Raji (cell line): ENCODE data around the gene FRZB.

Experiments used
- POLR2A ChIP-seq: IDR thresholded peaks from 2 replicates; pipeline ENCODE4 v1.6.1; 2011; ENCODE audit warnings: low read depth, low read length, control low read depth; ENCODE audit not compliant: insufficient read depth

The FRZB gene

DNA sequence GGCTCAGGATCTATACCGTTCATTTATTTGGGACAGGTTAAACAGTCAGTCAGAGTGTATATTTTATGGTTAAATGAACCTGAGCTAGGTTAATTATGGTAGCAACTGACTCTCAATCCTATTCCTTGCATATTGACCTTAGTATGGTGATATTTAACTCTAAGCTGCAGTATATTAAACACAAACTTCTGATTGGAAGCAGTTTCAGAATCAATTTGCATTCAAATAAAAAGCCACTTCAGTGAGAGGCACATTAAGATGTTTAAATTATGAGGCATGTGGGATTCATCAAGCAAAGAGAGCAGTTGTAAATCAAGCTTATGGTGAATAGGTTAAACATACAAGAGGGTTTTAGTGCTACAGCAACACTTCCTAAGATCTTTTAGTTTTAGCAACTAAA lies 40.4 kb downstream of the FRZB start:
- TF ChIP-seq POLR2A, result no peak

DNA sequence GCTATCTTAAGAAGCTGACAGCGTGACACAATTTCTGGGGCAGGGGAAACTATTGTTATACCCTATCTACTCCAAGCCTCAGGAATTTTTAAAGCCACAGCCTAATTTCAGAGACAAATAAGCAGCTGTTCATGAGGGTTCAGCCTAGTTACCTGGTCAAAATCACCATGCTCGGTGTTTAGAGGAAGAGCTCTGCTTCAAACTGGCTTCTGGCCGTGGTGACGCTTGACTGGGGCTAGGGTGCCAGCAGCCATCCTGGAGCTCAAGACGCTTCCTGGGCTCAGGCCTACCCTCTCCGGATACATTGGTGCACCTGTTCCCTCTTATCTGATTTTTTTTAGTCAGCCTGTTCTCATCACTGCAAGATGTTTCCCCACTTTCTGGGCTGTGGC lies 41.7 kb downstream of the FRZB start:
- no peak for TF ChIP-seq POLR2A

- TF ChIP-seq POLR2A, result no peak
These were observed 42.2 kb downstream of the FRZB start for GRCh38 chr2:182824056-182824766.

- no peak for TF ChIP-seq POLR2A
These were observed 43.7 kb downstream of the FRZB start for GRCh38 chr2:182822733-182823132.

GRCh38 chr2:182821182-182821581 lies 45.3 kb downstream of the FRZB start:
- no peak for TF ChIP-seq POLR2A

- no peak for TF ChIP-seq POLR2A
These were observed 47.0 kb downstream of the FRZB start for GRCh38 chr2:182819412-182819811.

DNA sequence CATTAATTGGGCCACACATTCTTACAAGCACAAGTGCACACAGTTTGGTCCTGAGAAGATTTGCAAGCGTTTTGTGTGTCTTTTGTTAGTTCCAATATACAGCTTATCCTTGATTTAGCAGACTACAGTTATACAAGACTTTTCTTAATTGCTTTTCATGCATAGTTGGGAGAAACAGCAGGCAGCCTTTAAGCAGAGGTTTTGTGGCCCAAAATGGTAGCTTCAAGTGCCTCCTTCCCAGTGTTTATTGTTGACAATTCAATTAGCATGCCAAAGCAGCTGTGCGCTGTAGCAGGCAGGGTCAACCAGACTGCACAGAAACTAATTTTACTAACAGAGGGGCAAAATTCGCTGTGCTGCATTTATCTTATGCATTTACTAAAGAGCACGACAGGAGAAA lies 47.5 kb downstream of the FRZB start:
- TF ChIP-seq POLR2A, result no peak

- TF ChIP-seq POLR2A, result no peak
These were observed 47.9 kb downstream of the FRZB start for GRCh38 chr2:182818501-182818900.

DNA sequence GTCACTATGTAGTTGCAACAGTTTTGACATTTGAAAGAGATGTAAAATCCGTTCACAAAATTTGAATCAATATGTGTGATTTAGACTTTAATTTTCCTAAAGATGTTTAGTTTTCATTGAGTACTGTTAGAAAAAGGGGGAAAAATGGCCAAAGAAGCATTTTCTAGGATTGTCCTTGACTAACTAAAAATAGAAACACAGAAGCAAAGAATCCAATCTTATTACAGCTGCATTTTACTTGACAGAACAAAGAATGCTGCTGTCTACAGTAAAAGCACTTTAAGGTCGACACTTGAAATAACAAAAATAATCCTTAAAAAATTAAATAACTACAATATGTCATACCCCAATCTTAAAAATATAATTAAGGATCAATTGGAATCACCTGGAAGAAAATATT lies 48.9 kb downstream of the FRZB start:
- no peak for TF ChIP-seq POLR2A

DNA sequence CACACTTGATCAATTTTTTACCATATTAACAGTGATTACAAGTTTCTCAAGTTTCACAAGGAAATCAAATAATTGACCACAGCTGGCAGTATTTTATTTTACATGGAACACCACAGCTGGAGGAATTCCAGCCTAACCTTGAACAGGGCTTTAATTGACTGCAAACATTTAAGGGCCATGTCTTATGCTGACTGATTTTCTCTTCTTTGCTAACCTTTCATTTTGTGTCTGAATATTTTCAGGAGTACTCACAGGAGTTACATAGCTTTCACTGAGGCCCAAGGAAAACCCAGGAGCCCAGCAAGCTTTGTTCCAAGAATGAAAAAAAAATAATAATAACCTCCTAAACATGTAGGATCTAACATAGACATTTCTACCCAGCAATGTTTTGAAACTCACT lies 49.6 kb downstream of the FRZB start:
- TF ChIP-seq POLR2A, result no peak

DNA sequence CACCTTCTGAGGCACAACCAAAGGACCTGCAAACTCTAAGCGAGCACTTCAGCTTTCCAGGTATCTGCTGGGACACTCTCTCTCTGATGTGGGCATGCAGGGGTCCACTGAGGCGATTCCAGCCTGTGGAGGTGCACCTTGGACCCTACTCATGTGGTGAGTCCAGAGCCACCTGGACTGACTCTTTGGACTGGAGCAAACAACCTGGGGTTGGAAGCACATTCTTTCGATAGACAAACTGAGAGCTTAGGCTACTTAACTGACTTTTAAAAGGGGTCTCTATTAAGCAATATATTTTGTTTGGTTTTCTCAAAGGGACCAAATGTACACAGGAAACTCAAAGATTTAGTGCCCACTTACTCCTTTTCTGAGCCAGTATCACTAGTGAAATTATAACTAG lies 51.6 kb downstream of the FRZB start:
- TF ChIP-seq POLR2A, result no peak

DNA sequence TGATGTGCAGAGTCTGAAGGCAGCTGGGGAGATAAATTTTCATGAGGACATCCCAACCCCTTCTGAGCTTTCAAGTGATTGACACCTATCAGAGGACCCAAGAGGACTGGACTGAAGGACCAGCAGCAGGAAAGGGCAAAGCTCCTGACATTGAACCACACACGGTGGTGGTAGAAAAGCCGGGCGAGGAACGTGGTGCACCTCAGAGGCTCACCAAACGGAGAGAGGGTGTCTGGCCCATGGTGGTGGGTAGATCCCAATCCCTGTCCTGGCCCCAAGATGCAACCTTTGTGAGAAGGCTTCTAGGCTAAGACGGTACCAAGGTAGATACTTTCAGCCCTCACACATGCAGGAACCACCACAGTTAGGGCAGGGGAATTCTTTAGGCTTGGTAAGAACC lies 52.1 kb downstream of the FRZB start:
- TF ChIP-seq POLR2A, result no peak

DNA sequence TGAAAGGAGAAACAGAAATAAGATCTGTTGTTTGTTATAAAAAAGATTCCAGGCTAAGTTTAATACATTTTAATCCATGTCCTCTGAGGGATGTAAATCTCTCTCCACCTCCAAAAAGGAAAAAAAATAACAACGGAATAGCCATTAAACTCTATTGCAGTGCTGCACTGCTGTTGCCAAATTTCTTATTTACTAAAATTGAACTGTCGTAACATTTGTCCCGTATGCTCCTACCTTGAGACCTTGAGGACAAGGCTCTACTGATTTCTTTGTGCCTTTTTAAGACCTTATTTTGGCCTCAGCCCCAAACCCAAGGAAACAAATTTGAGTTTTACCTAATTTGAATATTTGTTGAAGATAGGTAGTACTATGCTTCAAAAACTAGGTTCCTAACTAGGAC lies 56.4 kb downstream of the FRZB start:
- TF ChIP-seq POLR2A, result no peak

DNA sequence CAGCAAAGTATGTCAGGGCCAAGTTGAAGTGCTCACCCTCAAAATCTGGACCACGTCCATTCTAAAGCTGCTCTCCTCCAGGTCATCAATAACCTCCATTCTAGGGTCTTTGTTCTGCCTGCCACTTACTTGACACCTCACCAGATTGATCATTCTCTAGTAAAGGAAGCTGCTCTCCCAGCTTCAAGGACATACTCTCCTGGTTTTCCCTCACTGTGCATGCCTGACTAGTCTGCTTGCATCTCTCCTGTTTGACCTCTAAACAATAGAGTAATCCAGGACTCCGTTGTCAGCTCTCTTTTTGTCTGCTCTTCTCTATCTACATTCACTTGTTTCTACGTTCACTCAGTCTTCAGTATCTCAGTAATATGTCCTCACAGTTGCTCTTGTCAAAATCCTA lies 59.1 kb downstream of the FRZB start:
- no peak for TF ChIP-seq POLR2A

- TF ChIP-seq POLR2A, result no peak
These were observed 62.3 kb downstream of the FRZB start for GRCh38 chr2:182804128-182804527.

DNA sequence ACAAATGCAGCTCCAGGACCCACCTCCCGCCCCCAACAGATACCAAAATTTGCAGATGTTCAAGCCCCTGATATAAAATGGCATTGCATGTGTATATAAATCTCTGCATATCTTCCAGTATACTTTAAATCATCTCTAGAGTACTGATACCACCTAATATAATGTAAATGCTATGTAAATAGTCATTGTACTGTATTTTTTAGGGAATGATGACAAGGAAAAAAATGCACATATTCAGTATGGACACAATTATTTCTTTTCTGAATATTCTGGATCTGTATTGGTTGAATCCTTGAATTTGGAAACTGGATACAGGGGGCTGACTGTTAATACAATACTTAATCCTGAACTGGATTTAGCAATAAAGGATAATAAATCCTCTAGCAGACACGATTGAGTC lies 67.7 kb downstream of the FRZB start:
- TF ChIP-seq POLR2A, result no peak

DNA sequence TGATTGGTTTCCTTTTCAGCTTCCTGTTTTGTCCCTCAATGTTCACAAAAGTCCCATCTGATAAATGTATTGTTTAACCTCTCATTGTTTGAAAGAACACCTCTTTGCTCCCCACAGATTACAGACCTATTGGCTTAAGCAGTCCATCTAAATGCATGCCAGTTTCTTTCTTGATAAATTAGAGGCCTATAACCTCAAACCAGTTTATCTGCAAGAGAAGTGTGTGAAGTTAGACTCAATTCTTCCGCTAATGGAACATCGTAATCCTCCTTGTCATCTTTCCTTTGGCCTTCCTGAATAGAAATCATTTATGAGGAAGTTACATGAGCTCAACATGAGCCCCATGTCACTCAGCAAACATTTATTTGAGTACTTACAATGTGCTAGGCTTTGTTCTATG lies 74.0 kb downstream of the FRZB start:
- no peak for TF ChIP-seq POLR2A

DNA sequence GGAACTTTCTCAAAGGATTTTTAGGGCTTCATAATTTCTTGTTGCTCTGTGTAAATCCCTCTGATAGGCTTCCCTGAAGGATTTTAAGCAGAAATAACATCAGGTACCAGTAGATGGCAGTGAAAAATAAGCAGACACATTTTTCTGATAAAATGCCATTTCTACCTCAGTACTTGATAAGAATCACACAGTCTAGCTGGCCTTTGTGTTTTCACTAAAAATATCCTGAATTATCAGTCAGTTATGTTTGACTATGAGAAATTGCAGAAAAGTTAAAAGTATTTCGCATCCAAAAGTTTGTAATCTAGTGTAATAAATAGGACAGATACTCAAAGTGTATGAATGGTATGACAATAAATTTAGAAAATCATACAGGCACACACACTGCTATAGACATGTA lies 81.7 kb downstream of the FRZB start:
- no peak for TF ChIP-seq POLR2A

DNA sequence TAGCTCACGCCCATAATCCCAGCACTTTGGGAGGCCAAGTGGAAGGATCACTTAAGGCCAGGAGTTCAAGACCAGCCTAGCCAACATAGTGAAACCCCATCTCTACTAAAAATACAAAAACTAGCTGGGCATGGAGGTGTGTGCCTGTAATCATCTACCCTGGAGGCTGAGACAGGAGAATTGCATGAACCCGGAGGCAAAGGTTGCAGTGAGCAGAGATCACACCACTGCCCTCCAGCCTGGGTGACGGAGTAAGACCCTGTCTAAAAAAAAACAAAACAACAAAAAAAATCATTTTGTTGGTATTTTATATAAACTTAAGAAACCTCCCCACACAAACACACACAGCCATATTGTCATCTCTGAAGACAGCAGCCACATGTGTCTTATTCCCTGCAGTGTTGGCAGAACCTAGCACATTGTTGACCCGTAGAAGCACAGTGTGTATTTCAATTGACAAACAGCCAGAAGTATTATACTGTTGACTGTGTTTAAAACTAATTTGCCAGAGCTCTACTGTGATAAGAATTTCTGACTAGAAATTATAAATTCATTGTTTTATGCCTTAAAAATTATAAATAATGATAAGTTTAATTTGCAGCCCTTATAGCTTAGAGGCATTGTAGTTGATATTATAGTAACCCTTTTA lies 82.3 kb downstream of the FRZB start:
- no peak for TF ChIP-seq POLR2A
